ENCODE results near the gene SIGLEC7. TPM values are rescaled to one million over a fixed set of nuclear protein-coding genes. Genes with fewer than 3 reads are reported as not detected.

The SIGLEC7 gene
- total RNA-seq, 1 donor from 2014 or later, result 3.5 TPM

DNA sequence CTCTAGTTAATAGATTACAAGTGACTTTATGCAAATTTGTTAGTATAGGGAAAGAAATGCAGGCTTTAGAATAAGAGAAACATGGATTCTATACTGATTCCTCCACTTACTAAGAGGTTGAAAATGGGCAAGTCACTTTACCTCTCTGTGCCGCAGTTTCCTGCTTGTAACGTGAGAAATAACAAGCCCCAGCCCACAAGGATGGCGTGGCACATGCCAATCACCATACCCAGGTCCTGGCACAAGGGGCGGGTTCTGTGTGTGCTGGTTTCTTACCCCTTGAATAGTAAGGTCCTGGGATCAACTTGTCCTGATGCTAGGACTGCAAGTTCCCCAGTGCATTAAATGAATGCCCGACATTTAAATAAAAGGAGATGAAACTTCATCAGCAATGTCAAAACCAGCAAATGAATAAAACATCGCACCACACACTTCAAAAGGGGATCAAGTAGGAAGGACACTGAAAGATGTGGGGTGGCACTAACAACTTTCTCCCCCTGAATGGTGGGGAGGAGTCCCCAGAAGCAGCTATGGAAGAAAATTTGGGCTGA, 25.3 kb upstream of the SIGLEC7 start:
- no peak for DNase-seq (ENCODE audit: low spot score)

GRCh38 chr19:51119101-51119500, 23.0 kb upstream of the SIGLEC7 start:
- DNase-seq (ENCODE audit: low spot score), result no peak

DNA sequence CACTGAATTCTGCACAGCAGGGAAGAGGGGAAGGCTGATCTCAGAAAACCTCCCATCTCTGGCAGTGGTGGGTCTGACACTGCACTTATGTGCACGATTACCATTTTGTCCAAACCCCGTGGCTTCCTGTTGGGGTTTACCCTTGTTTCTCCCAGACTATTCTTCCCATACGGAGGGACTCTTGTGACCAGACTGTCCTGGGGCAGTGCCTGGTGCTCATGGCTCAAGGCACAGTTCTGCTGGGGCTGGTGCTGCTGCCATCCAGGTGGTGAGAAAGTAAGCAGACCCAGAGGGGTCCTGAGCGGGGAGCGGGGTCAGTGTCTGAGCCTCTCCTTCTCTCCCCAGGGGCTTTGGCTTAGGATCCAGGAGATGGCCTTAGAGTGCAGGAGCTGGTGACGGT, 22.5 kb upstream of the SIGLEC7 start:
- DNase-seq (ENCODE audit: low spot score), result no peak

GRCh38 chr19:51120160-51120559, 21.9 kb upstream of the SIGLEC7 start:
- no peak for DNase-seq (ENCODE audit: low spot score)

GRCh38 chr19:51121257-51121656, 20.8 kb upstream of the SIGLEC7 start:
- no peak for DNase-seq (ENCODE audit: low spot score)

GRCh38 chr19:51122112-51122981, 19.8 kb upstream of the SIGLEC7 start:
- DNase-seq (ENCODE audit: low spot score), result no peak

GRCh38 chr19:51123381-51123800, 18.7 kb upstream of the SIGLEC7 start:
- DNase-seq (ENCODE audit: low spot score), result no peak

DNA sequence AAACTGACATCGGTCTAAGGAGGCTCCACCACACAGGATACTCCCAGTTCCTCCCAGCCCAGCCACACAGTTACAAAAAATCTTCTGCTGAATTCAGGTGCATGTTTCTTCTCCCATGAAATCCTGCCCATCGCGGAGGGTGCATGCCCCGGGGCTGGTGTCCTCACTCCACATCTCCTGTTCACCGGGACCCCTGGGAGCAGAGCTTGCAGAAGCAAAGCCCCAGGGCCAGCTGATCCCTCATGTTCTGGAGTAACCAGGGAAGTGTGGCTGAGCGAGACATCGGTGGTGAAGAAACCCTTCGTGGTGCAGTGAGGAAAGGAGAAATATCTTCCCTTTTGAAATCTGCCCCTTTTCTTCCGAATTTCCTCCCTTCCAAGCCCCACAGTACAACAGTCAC, 18.3 kb upstream of the SIGLEC7 start:
- no peak for DNase-seq (ENCODE audit: low spot score)

- no peak for DNase-seq (ENCODE audit: low spot score)
These were observed 17.9 kb upstream of the SIGLEC7 start for GRCh38 chr19:51124216-51124615.

DNA sequence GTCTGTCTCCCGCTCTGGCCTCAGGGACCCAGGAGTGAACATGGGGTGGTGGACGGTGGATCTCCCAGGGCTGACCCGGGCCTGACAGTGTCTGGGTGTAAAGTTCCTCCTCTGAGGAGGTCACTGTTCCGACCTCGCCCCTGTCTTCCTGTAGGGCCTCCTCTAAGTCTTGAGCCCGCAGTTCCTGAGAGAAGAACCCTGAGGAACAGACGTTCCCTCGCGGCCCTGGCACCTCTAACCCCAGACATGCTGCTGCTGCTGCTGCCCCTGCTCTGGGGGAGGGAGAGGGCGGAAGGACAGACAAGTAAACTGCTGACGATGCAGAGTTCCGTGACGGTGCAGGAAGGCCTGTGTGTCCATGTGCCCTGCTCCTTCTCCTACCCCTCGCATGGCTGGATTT, 17.4 kb upstream of the SIGLEC7 start, which contains the start of gene SIGLEC9:
Gene SIGLEC9 (plus strand): TSS at position 178 of the 400 bp plus-strand sequence. CDS start 69 bp downstream, at position 247.
- DNase-seq (ENCODE audit: low spot score), result peak; percentile 49

- no peak for DNase-seq (ENCODE audit: low spot score)
These were observed 16.6 kb upstream of the SIGLEC7 start for GRCh38 chr19:51125421-51126075.

- DNase-seq (ENCODE audit: low spot score), result no peak
These were observed 15.1 kb upstream of the SIGLEC7 start for GRCh38 chr19:51127032-51127431.

DNA sequence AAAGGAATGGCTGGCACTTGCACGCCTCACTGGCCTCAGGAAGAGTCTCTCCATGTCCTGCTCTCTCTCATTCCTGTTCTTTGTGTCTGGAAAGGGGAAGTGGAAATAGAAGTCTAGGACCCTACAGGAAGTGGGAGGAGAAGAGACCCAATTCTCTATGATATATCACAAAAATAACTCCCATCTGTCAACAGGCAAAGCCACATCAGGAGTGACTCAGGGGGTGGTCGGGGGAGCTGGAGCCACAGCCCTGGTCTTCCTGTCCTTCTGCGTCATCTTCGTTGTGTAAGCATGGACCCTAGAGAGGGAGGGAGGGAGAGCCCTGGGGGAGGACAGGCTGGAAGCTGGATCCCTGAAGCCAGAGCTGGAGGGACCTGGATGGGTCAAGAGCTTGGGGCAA, 14.3 kb upstream of the SIGLEC7 start:
- no peak for DNase-seq (ENCODE audit: low spot score)

- no peak for DNase-seq (ENCODE audit: low spot score)
These were observed 13.9 kb upstream of the SIGLEC7 start for GRCh38 chr19:51128227-51128626.

DNA sequence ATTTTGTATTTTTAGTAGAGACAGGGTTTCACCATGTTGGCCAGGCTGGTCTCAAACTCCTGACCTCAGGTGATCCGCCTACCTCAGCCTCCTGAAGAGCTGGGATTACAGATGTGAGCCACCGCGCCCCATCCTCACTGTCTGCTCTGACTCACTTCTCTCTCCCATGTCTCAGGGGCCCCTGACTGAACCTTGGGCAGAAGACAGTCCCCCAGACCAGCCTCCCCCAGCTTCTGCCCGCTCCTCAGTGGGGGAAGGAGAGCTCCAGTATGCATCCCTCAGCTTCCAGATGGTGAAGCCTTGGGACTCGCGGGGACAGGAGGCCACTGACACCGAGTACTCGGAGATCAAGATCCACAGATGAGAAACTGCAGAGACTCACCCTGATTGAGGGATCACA, 12.4 kb upstream of the SIGLEC7 start:
- no peak for DNase-seq (ENCODE audit: low spot score)

GRCh38 chr19:51131780-51132680, 10.1 kb upstream of the SIGLEC7 start:
- peak; percentile 49 for DNase-seq (ENCODE audit: low spot score)

DNA sequence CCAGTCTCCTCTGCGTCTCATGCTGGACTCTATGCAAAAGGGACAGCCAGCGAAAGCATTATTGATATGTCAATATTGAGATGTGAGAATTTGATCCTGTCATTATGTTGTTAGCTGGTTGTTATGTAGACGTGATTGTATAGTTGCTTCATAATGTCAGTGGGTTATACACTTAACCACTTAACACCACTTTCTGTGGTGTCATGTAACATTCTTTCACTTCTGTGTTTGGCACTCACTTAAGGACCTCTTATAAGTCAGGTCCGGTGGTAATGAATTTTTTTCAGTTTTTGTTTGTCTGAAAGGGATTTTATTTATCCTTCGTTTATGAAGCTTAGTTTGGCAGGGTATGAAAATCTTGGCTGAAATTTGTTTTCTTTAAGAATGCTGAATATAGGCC, 7.1 kb upstream of the SIGLEC7 start:
- no peak for DNase-seq (ENCODE audit: low spot score)

GRCh38 chr19:51135986-51136762, 5.9 kb upstream of the SIGLEC7 start:
- DNase-seq (ENCODE audit: low spot score), result no peak

DNA sequence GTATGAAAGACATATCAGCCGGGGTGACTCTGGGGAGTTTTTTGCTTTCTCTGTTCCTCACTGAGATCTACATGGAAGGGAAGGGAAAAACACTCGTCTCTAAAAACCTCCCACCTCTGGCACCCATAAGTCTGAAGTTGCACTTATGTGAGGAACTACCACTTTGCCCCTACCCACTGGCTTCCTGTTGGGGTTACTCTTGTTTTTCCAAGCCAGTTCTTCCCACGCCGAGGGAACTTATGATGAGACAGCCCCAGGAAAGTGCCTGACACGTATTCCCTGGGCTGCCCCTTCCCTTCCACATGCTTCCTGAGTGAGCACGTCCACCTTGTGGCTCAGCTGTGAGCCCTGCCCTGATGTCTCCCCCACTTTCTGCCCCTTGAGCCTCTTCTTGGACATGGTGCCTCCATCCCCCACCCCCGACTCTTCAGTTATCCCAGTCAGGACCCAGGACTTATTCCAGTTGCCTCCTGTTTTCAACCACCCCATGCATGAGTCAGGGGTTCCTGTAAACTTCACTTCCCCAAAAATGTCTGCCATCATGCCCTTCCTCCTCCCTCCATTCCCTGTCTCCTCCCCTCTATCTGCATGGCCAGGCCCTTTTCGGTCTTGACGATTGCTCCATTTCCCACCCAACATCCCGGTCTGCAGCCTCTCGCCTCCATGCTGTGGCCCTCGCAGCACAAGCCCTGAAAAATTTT, 5.1 kb upstream of the SIGLEC7 start:
- no peak for DNase-seq (ENCODE audit: low spot score)

DNA sequence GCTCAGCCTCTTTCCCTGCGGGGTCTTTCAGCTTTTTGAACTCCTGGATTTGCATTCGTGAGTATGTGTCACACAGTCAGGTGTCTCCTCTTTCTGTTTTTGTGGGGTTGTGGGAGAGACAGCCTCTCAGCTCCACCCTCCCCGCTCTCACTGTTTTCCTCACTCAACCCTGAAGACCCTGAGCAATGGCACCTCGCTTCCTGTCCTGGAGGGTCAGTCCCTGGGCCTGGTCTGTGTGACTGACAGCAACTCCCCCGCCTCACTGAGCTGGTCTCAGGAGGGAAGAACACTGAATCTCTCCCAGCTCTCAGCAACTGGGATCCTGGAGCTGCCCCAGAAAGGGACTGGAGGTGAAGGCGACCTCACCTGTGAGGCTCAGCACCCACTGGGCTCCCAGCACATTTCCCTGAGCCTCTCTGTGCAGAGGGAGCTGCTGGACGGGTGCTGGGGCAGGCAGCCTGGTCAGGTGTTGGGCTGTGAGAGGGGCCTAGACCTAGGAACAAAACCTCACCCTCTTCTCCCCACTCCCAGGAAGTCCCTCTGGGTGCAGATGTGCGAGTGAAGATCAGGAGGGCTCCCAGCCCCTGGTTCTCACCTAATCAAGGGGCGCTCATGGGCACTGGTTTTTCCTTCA, 4.2 kb upstream of the SIGLEC7 start:
- DNase-seq (ENCODE audit: low spot score), result no peak
